ENCODE data around the gene LRRC7. TPM values are rescaled to one million over a fixed set of nuclear protein-coding genes. Genes with fewer than 3 reads are reported as not detected.

LRRC7 gene
- total RNA-seq, 2 experiments from 2014 or later: 0.14 to 0.20 TPM

- Histone ChIP-seq H3K27ac (ENCODE audit: low read depth in 1 of 2, low read length in 2 of 2) (no peak overlapping the region), H3K36me3 (ENCODE audit: insufficient read depth, low read length) (peaks cover 4% of the 10 kb centered on the region), H3K9me3 (ENCODE audit: control insufficient read depth in 1 of 2, insufficient read depth in 1 of 2, low read length in 2 of 2) (no peaks in the 10 kb centered on the region), H3K4me1 (ENCODE audit: insufficient read depth, low read length) (no peaks in the 10 kb centered on the region), H3K27me3 (ENCODE audit: control insufficient read depth in 1 of 2, insufficient read depth in 2 of 2, low read length in 2 of 2) (no peaks in the 10 kb centered on the region), H3K4me3 (ENCODE audit: low read length) (no peak overlapping the region)
- ATAC-seq (ENCODE audit: poor library complexity) (no peak), DNase-seq (no peak)
- H3K36me3 Mint-ChIP-seq (ENCODE audit: low read depth): peaks cover 58% of the 10 kb centered on the region
- H3K4me3 Mint-ChIP-seq: no peak overlapping the region
- TF ChIP-seq, protein P1, sequence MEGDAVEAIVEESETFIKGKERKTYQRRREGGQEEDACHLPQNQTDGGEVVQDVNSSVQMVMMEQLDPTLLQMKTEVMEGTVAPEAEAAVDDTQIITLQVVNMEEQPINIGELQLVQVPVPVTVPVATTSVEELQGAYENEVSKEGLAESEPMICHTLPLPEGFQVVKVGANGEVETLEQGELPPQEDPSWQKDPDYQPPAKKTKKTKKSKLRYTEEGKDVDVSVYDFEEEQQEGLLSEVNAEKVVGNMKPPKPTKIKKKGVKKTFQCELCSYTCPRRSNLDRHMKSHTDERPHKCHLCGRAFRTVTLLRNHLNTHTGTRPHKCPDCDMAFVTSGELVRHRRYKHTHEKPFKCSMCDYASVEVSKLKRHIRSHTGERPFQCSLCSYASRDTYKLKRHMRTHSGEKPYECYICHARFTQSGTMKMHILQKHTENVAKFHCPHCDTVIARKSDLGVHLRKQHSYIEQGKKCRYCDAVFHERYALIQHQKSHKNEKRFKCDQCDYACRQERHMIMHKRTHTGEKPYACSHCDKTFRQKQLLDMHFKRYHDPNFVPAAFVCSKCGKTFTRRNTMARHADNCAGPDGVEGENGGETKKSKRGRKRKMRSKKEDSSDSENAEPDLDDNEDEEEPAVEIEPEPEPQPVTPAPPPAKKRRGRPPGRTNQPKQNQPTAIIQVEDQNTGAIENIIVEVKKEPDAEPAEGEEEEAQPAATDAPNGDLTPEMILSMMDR (IDR thresholded peaks at IDR 0.05): no peak
- CTCF ChIA-PET: interaction anchor here (0.7 kb wide), 1 partner anchor 10 kb away, joined by 5 read pairs; no protein-coding TSS in a partner anchor
- POLR2A ChIA-PET: no interaction called here
- no peaks in the 10 kb centered on the region for H3K27me3 Mint-ChIP-seq
- intact Hi-C loops (cut with DNase I, micrococcal nuclease): no loop called here
- no peaks in the 10 kb centered on the region for H3K9me3 Mint-ChIP-seq
- no peak overlapping the region for H3K27ac Mint-ChIP-seq
- H3K4me1 Mint-ChIP-seq (ENCODE audit: low read depth): no peaks in the 10 kb centered on the region
These were observed 586.0 kb downstream of the LRRC7 start for GRCh38 chr1:70153739-70154138.

GRCh38 chr1:70156529-70157120 lies 588.9 kb downstream of the LRRC7 start:
- H3K9me3 Mint-ChIP-seq: no peaks in the 10 kb centered on the region
- Histone ChIP-seq H3K4me1 (ENCODE audit: insufficient read depth, low read length) (no peaks in the 10 kb centered on the region), H3K27me3 (ENCODE audit: control insufficient read depth in 1 of 2, insufficient read depth in 2 of 2, low read length in 2 of 2) (no peaks in the 10 kb centered on the region), H3K9me3 (ENCODE audit: control insufficient read depth in 1 of 2, insufficient read depth in 1 of 2, low read length in 2 of 2) (no peaks in the 10 kb centered on the region), H3K4me3 (ENCODE audit: low read length) (no peak overlapping the region), H3K27ac (ENCODE audit: low read depth in 1 of 2, low read length in 2 of 2) (no peak overlapping the region), H3K36me3 (ENCODE audit: insufficient read depth, low read length) (peaks cover 2% of the 10 kb centered on the region)
- H3K4me1 Mint-ChIP-seq (ENCODE audit: low read depth): no peaks in the 10 kb centered on the region
- no peak overlapping the region for H3K4me3 Mint-ChIP-seq
- intact Hi-C loops (cut with DNase I, micrococcal nuclease): no loop called here
- POLR2A ChIA-PET: no interaction called here
- ATAC-seq (ENCODE audit: poor library complexity): no peak
- H3K36me3 Mint-ChIP-seq (ENCODE audit: low read depth): peaks cover 51% of the 10 kb centered on the region
- H3K27ac Mint-ChIP-seq: no peak overlapping the region
- no peaks in the 10 kb centered on the region for H3K27me3 Mint-ChIP-seq
- TF ChIP-seq, protein P1 (IDR thresholded peaks at IDR 0.05): no peak
- DNase-seq: no peak
- CTCF ChIA-PET: no interaction called here

DNA sequence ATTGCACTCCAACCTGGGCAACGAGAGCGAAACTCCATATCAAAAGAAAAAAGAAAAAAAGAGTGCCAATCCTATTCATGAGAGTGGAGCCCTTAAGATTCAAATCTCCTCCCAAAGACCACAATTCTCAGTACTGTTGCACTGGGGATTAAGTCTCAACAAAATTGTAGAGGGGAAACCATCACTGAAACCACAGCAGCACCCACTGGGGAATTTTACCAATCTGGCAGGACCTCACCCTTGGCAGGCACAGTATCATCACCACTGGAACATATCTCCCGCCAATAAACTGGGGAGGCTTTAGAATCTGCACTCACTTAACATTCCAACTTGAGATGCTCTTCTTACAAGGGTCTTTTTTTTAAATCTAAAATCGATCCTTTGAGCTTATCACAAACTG lies 596.6 kb downstream of the LRRC7 start:
- Histone ChIP-seq H3K9me3 (ENCODE audit: control insufficient read depth in 1 of 2, insufficient read depth in 1 of 2, low read length in 2 of 2) (no peaks in the 10 kb centered on the region), H3K27me3 (ENCODE audit: control insufficient read depth in 1 of 2, insufficient read depth in 2 of 2, low read length in 2 of 2) (no peaks in the 10 kb centered on the region), H3K36me3 (ENCODE audit: insufficient read depth, low read length) (peaks cover 10% of the 10 kb centered on the region), H3K4me3 (ENCODE audit: low read length) (no peak overlapping the region), H3K4me1 (ENCODE audit: insufficient read depth, low read length) (no peaks in the 10 kb centered on the region), H3K27ac (ENCODE audit: low read depth in 1 of 2, low read length in 2 of 2) (no peak overlapping the region)
- POLR2A ChIA-PET: no interaction called here
- H3K4me3 Mint-ChIP-seq: no peak overlapping the region
- no peaks in the 10 kb centered on the region for H3K9me3 Mint-ChIP-seq
- CTCF ChIA-PET: no interaction called here
- DNase-seq: no peak
- H3K27ac Mint-ChIP-seq: no peak overlapping the region
- ATAC-seq (ENCODE audit: poor library complexity): no peak
- no peaks in the 10 kb centered on the region for H3K27me3 Mint-ChIP-seq
- intact Hi-C loops (cut with DNase I, micrococcal nuclease): no loop called here
- H3K36me3 Mint-ChIP-seq (ENCODE audit: low read depth): peaks cover 76% of the 10 kb centered on the region
- no peaks in the 10 kb centered on the region for H3K4me1 Mint-ChIP-seq (ENCODE audit: low read depth)
- TF ChIP-seq, protein P1 (IDR thresholded peaks at IDR 0.05): no peak

Measured in CD4-positive, alpha-beta T cell (primary cell).